Ishikawa (cell line): ENCODE results near the gene TIAM1.
A peak's percentile ranks its signal among the peaks of the same experiment; 100 is the strongest.

ENCODE experiments used
- CEBPB ChIP-seq: IDR thresholded peaks from 2 replicates; pipeline ENCODE4 v1.6.1; 2012
- CREB1 ChIP-seq: IDR thresholded peaks from 2 replicates; pipeline ENCODE4 v1.6.1; 2012; ENCODE audit warnings: low read depth
- EGR1 ChIP-seq: IDR thresholded peaks from 2 replicates; pipeline ENCODE4 v1.6.1; 2012
- EP300 ChIP-seq: IDR thresholded peaks from 2 replicates; pipeline ENCODE4 v1.6.1; 2012; ENCODE audit warnings: borderline replicate concordance
- FOXM1 ChIP-seq: IDR thresholded peaks from 2 replicates; pipeline ENCODE4 v1.6.1; 2012; ENCODE audit warnings: low read depth, borderline replicate concordance
- NFIC ChIP-seq: IDR thresholded peaks from 2 replicates; pipeline ENCODE4 v1.6.1; 2012
- RAD21 ChIP-seq: IDR thresholded peaks from 2 replicates; pipeline ENCODE4 v1.6.1; 2012; ENCODE audit warnings: low read depth
- REST ChIP-seq: IDR thresholded peaks from 2 replicates; pipeline ENCODE4 v1.6.1; 2012; ENCODE audit warnings: low read depth, mild to moderate bottlenecking
- TAF1 ChIP-seq: IDR thresholded peaks from 2 replicates; pipeline ENCODE4 v1.6.1; 2012; ENCODE audit warnings: low read depth, mild to moderate bottlenecking
- TCF12 ChIP-seq: IDR thresholded peaks from 2 replicates; pipeline ENCODE4 v1.6.1; 2012; ENCODE audit warnings: low read depth
- TEAD4 ChIP-seq: IDR thresholded peaks from 2 replicates; pipeline ENCODE4 v1.6.1; 2012
- YY1 ChIP-seq: IDR thresholded peaks from 2 replicates; pipeline ENCODE4 v1.6.1; 2012; ENCODE audit warnings: low read depth
- ZBTB7A ChIP-seq: IDR thresholded peaks from 2 replicates; pipeline ENCODE4 v1.6.1; 2012; ENCODE audit warnings: low read depth
- TF ChIP-seq, protein P1 (sequence below): IDR thresholded peaks from 2 replicates; pipeline ENCODE4 v1.6.1; 2012
- TF ChIP-seq, protein P2 (sequence below): IDR thresholded peaks from 2 replicates; pipeline ENCODE4 v1.6.1; 2012

The TIAM1 gene

GRCh38 chr21:31351960-31352359 lies 7.9 kb upstream of the TIAM1 start:
- TF ChIP-seq TCF12 (no peak), FOXM1 (no peak), YY1 (no peak), CEBPB (no peak), TAF1 (no peak), TEAD4 (no peak), CREB1 (no peak), RAD21 (no peak), ZBTB7A (no peak), EGR1 (no peak)

DNA sequence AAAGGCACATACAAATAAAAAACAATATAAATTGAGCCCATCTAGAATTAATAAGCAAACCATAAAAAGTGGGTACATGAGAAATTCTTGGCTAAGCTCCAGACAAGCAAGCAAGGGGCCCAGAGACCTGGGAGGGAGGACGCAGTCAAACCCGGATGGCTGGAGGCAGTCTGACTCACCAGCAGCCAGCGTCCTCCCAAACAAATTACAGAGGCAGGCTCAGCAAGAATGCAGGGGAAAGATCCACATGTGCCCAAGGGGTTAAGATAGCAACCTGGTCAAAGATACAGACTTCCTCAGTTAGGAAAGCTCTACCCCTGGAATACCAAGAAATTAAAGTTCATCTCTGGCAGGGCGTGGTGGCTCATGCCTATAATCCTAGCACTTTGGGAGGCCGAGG lies 7.4 kb upstream of the TIAM1 start:
- peak; percentile 32; the same call in 1 of the 2 replicates for TF ChIP-seq NFIC
- TF ChIP-seq FOXM1: no peak

DNA sequence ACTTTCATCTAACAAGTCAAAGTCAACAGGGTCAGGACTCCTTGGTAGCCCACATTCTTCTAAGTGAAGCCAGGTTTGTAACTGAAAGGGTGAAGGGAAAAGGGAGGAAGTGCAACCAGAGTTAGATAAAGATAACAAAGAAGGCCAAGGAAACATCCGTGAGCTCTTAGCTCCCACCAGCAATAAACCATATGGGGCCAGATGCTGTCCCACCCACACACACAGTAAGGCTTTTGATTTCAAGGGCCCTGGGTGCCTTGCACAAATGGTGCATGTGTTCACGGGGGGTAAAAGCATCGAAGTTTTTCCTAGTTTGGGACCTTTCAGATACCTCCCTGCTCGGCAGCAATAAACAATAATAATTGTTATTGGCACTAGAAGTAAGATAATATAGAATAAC lies 5.1 kb upstream of the TIAM1 start:
- TF ChIP-seq FOXM1: no peak
- no peak for TF ChIP-seq EGR1
- TF ChIP-seq EP300: no peak
- no peak for TF ChIP-seq RAD21
- no peak for TF ChIP-seq TCF12
- no peak for TF ChIP-seq TAF1
- no peak for TF ChIP-seq CEBPB

- TF ChIP-seq NFIC (no peak), ZBTB7A (no peak), TEAD4 (no peak), RAD21 (no peak), TCF12 (no peak), REST (no peak), EGR1 (no peak), TAF1 (no peak), YY1 (no peak)
- TF ChIP-seq, protein P1, sequence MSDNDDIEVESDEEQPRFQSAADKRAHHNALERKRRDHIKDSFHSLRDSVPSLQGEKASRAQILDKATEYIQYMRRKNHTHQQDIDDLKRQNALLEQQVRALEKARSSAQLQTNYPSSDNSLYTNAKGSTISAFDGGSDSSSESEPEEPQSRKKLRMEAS: no peak
Measured at GRCh38 chr21:31348188-31348587, 4.1 kb upstream of the TIAM1 start.

DNA sequence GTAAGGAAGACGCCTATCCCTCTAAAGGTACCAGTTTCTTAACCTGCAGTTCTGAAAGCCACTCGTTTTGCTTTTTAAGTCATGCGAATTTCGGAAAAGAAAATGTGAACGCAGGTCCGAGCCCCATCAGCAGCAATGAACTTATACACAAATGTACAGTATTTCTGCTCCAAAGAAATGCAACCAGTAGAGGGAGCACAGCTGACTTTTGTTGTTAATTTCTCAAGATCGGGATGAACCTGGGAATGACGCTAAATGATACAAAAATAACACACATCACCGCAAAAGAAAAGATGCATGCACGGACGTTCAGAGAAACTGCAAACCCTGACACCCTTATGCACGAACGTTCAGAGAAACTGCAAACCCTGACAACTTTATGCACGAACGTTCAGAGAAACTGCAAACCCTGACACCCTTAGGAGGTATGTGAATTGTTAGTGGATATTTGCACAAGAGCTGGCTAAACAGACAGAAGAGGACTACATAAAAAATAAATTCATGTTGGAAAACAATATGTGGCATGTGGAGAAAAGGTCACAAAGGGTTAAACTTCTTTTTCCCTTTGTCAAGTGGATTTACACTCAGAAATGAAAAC lies 3.5 kb upstream of the TIAM1 start:
- TF ChIP-seq RAD21 (peak; percentile 50), YY1 (no peak)
- TF ChIP-seq, protein P2, sequence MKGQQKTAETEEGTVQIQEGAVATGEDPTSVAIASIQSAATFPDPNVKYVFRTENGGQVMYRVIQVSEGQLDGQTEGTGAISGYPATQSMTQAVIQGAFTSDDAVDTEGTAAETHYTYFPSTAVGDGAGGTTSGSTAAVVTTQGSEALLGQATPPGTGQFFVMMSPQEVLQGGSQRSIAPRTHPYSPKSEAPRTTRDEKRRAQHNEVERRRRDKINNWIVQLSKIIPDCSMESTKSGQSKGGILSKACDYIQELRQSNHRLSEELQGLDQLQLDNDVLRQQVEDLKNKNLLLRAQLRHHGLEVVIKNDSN: no peak

DNA sequence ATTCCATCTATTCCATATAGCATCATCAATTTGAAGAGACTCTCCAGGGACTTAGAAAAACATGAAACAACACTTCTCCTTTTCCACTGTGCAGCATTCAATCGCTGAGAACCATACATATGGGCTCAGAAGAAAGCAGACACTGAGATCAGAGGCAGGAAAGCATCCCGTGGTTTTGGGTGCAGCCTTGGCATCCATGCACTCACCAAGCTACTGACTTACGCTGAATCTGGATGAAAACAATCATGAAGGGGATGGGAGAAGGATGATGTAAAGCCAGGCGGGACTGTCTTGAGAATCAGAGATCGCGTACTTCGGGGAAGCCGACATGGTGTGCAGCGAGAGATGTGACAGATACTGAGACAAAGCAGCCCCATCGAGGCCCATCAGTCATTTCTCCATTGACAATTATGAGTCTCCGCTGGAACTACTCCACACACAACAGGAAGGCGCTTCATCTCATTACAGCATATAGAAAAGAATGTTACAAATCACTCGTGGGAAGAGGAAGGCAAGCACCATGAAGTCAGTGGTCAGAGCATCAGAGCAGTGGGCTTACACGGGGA lies 2.3 kb upstream of the TIAM1 start:
- no peak for TF ChIP-seq RAD21
- no peak for TF ChIP-seq EP300
- TF ChIP-seq, protein P2: no peak
- no peak for TF ChIP-seq ZBTB7A
- no peak for TF ChIP-seq TCF12

- TF ChIP-seq, protein P1: no peak
- TF ChIP-seq YY1 (no peak), CEBPB (no peak), REST (no peak), TAF1 (no peak), RAD21 (no peak), CREB1 (no peak), NFIC (no peak), EP300 (no peak), ZBTB7A (no peak), TCF12 (no peak), EGR1 (no peak), FOXM1 (no peak), TEAD4 (no peak)
- TF ChIP-seq, protein P2: no peak
Measured at GRCh38 chr21:31345136-31345535, 1.1 kb upstream of the TIAM1 start.
